Measurements from ENCODE around the gene SWAP70.
A peak's percentile ranks its signal among the peaks of the same experiment; 100 is the strongest.

Gene SWAP70

DNA sequence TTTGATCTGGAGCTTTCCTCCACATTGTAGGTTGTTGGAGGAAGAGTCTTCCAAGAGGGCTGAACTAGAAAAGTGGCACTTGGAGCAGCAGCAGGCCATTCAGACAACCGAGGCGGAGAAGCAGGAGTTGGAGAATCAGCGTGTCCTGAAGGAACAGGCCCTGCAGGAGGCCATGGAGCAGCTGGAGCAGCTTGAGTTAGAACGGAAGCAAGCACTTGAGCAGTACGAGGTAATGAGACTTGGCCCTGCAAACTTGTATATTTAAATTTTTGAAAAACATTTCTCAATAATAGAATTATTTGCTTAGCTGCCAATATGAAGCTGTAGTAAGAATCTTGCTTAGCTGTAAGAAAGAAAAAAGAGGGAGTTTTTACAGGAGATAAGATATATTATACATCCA lies 84.0 kb downstream of the SWAP70 start:
- no peak for DNase-seq (ENCODE audit: low spot score)
- TF ChIP-seq, protein P1, sequence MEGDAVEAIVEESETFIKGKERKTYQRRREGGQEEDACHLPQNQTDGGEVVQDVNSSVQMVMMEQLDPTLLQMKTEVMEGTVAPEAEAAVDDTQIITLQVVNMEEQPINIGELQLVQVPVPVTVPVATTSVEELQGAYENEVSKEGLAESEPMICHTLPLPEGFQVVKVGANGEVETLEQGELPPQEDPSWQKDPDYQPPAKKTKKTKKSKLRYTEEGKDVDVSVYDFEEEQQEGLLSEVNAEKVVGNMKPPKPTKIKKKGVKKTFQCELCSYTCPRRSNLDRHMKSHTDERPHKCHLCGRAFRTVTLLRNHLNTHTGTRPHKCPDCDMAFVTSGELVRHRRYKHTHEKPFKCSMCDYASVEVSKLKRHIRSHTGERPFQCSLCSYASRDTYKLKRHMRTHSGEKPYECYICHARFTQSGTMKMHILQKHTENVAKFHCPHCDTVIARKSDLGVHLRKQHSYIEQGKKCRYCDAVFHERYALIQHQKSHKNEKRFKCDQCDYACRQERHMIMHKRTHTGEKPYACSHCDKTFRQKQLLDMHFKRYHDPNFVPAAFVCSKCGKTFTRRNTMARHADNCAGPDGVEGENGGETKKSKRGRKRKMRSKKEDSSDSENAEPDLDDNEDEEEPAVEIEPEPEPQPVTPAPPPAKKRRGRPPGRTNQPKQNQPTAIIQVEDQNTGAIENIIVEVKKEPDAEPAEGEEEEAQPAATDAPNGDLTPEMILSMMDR (conservative IDR thresholded peaks at IDR 0.05; ENCODE audit: low read depth), result no peak
- ChIA-PET CTCF (interaction anchor here (0.6 to 1.4 kb wide), 5 partner anchors 10 to 578 kb away, joined by 3 to 5 read pairs (median 3); no protein-coding TSS in a partner anchor), POLR2A (ENCODE audit: low non-redundant PET) (no interaction called here)
- peak overlapping the region; percentile 29; the same call in 1 of the 2 replicates for H3K27ac ChIP-seq

DNA sequence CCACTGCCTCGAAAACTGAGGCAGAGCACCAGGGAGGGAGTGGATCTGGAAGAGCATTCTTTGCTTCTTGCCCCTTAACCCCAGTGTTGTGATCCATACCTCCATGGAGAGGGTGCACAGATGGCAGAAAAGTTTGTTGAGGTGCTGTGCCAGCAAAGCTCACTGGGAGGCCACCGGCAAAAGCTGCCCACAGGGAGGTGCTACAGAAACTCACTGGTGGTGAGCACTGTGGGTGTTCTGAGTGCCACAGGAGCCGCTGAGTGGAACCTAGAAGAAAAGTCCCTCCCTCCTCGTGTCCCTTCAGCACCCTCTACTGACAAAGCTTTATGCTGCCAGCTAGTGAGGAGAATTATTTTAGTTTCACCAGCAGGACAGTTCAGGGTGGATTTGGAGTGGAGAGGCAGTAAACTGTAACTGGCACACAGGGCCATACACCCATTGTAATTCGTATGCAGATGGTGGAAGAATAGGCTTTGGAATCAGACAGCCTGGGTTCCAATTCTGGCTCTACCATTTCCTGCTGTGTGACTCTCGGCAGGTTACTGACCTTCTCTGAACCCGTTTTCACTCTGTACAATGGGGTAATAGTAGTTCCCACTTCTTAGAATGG lies 84.6 kb downstream of the SWAP70 start:
- TF ChIP-seq, protein P1 (conservative IDR thresholded peaks at IDR 0.05; ENCODE audit: low read depth), result peak; percentile 30
- DNase-seq (ENCODE audit: low spot score), result no peak
- H3K27ac ChIP-seq, result 0 out of 2 replicates have a peak overlapping the region, but pooled peaks have one; percentile 36
- POLR2A ChIA-PET (ENCODE audit: low non-redundant PET), result no interaction called here
- CTCF ChIA-PET, result interaction anchor here (0.6 to 1.4 kb wide), 5 partner anchors 11 to 244 kb away, joined by 3 to 5 read pairs (median 3); no protein-coding TSS in a partner anchor

DNA sequence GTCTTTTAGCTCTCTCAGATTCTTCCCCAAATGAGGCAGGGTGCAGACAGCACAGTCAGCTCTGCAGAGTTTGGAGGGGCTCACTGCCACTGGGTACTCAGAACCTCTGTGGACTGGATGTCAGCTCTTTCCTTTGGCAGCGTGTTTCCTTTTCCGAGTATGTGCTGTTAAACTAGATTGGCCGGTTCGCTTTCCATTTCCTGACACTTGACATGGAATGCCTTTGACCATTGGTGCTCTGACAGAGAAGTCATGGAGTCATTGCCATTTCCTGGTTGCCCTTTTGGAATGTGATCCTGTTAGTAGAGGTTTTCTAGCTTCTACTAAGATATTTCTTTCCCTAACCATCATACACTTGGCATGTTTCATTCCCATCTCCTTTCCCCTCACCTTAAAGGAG lies 86.7 kb downstream of the SWAP70 start:
- TF ChIP-seq, protein P1 (conservative IDR thresholded peaks at IDR 0.05; ENCODE audit: low read depth), result no peak
- CTCF ChIA-PET, result interaction anchor here (0.6 to 0.7 kb wide), 2 partner anchors 206 to 557 kb away, joined by 3 to 6 read pairs; no protein-coding TSS in a partner anchor
- H3K27ac ChIP-seq, result no peak overlapping the region; the same call in 1 of the 2 replicates
- no peak for DNase-seq (ENCODE audit: low spot score)
- POLR2A ChIA-PET (ENCODE audit: low non-redundant PET), result no interaction called here

DNA sequence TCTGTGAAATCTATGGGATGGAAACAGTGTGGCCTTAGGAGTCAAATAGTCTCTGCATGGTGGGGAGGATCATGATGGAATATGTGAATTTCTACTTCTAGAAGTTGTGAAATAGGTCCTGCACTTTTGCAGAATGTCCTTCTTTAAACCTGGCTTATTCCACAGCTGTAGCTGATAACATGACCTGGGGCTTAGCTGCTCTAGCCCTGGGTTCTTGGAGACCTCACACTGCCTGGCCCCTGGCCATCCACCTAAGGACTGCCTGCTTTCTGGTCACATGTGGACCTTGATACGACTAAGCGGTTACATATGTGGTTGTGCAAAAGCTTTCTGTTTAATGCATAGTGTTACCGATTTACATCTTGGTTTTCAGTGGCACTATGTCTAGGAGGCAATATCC lies 88.2 kb downstream of the SWAP70 start:
- DNase-seq (ENCODE audit: low spot score), result no peak
- H3K27ac ChIP-seq, result peak overlapping the region; percentile 59
- TF ChIP-seq, protein P1 (conservative IDR thresholded peaks at IDR 0.05; ENCODE audit: low read depth), result no peak
- ChIA-PET CTCF (interaction anchor here (0.6 to 0.7 kb wide), 2 partner anchors 145 to 262 kb away, joined by 3 to 5 read pairs; no protein-coding TSS in a partner anchor), POLR2A (ENCODE audit: low non-redundant PET) (no interaction called here)

DNA sequence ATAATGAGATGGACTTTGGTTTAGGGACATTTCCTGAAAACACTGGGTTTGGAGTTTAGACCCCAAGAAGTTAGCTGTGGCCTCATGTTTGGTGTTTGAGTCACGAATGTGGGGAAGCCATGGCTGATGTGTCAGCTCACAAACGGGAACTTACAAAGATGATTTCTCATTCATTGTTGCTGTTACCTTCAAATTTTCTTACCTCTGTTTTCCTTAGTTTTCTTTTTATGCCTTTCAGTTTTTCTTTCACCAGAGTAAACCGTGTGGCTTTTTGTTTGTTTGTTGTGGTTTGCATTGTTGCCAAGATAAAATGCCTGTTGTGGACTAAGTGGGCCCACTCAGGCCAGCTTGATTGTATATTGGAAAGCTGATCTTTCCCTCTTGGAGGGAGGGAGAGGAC lies 89.1 kb downstream of the SWAP70 start:
- CTCF ChIA-PET, result interaction anchor here (0.7 to 1.8 kb wide), 2 partner anchors 140 to 1750 kb away, joined by 4 to 6 read pairs; no protein-coding TSS in a partner anchor
- TF ChIP-seq, protein P1 (conservative IDR thresholded peaks at IDR 0.05; ENCODE audit: low read depth), result no peak
- POLR2A ChIA-PET (ENCODE audit: low non-redundant PET), result no interaction called here
- peak overlapping the region; percentile 94 for H3K27ac ChIP-seq
- DNase-seq (ENCODE audit: low spot score), result peak; percentile 51

DNA sequence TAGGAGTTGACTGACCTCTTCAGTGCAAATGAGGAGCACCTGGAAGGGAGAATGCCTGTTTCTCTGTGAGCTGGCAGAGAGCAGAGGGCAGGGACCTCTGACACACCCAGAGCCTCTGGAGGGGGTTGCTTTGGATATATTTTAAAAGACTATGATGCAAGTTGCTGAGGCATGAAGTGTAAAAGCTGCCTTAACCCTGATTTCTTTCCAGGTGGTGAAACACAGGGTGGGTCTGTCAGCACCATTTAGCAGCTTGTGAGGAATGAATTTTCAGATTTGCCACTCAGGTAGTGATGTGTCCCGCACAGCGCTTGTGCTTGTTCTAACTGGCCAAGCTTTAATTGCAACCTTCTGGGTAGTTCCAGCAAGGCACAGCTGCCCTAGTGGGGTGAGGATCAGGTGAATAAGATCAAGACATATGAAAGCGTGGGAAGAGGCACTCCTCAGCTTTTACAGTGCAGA lies 90.2 kb downstream of the SWAP70 start:
- ChIA-PET POLR2A (ENCODE audit: low non-redundant PET) (no interaction called here), CTCF (interaction anchor here (0.5 to 1.8 kb wide), 3 partner anchors 11 to 323 kb away, joined by 3 to 6 read pairs (median 4); no protein-coding TSS in a partner anchor)
- peak; percentile 62 for DNase-seq (ENCODE audit: low spot score)
- peak overlapping the region; percentile 94 for H3K27ac ChIP-seq
- TF ChIP-seq, protein P1 (conservative IDR thresholded peaks at IDR 0.05; ENCODE audit: low read depth), result 0 out of 2 replicates have a peak, but pooled peaks have one; percentile 13
